Measurements from ENCODE around the gene MICAL2. TPM values are rescaled to one million over a fixed set of nuclear protein-coding genes. Genes with fewer than 3 reads are reported as not detected.

The MICAL2 gene
- total RNA-seq, 6 experiments from 2014 or later, result 17.0 to 50.7 (median 35.9) TPM

GRCh38 chr11:12123273-12123672 is 12.9 kb downstream of the MICAL2 start:
- TF ChIP-seq POLR2A (IDR thresholded peaks at IDR 0.05) (no peak), CTCF (IDR thresholded peaks at IDR 0.05) (no peak)
- Histone ChIP-seq H3K4me3 (no peak overlapping the region), H3K27me3 (no peaks in the 10 kb centered on the region), H3K9me3 (no peaks in the 10 kb centered on the region), H3K27ac (no peak overlapping the region), H3K36me3 (no peaks in the 10 kb centered on the region), H3K4me1 (peaks cover 0 to 3% (median 0%) of the 10 kb centered on the region in 4 donors)
- intact Hi-C loops (cut with DNase I), result no loop called here
- DNase-seq (no peak), ATAC-seq (no peak)
- WGBS (ENCODE audit: insufficient coverage, low coverage, low lambda C conversion rate, missing lambda C conversion rate), result 83% methylated on average over 4 of the region's 4 CpGs

GRCh38 chr11:12123799-12124198 is 13.4 kb downstream of the MICAL2 start:
- intact Hi-C loops (cut with DNase I), result no loop called here
- Histone ChIP-seq H3K4me1 (peaks cover 0 to 3% (median 0%) of the 10 kb centered on the region in 4 donors), H3K27me3 (no peaks in the 10 kb centered on the region), H3K9me3 (no peaks in the 10 kb centered on the region), H3K27ac (no peak overlapping the region), H3K36me3 (no peaks in the 10 kb centered on the region), H3K4me3 (no peak overlapping the region)
- ATAC-seq (no peak), DNase-seq (no peak)
- TF ChIP-seq CTCF (IDR thresholded peaks at IDR 0.05) (no peak), POLR2A (IDR thresholded peaks at IDR 0.05) (no peak)
- WGBS (ENCODE audit: insufficient coverage, low coverage, low lambda C conversion rate, missing lambda C conversion rate), result 70% methylated on average over 3 of the region's 3 CpGs

- Histone ChIP-seq H3K9me3 (no peaks in the 10 kb centered on the region), H3K27ac (no peak overlapping the region), H3K36me3 (no peaks in the 10 kb centered on the region), H3K4me1 (peaks cover 0 to 3% (median 0%) of the 10 kb centered on the region in 4 donors), H3K27me3 (no peaks in the 10 kb centered on the region), H3K4me3 (no peak overlapping the region)
- no peak for ATAC-seq
- no peak for TF ChIP-seq CTCF (IDR thresholded peaks at IDR 0.05)
- TF ChIP-seq POLR2A (IDR thresholded peaks at IDR 0.05), result no peak
- DNase-seq, result no peak
- intact Hi-C loops (cut with DNase I), result no loop called here
- WGBS (ENCODE audit: insufficient coverage, low coverage, low lambda C conversion rate, missing lambda C conversion rate), result 80% methylated on average over 9 of the region's 9 CpGs
These were observed 13.9 kb downstream of the MICAL2 start for GRCh38 chr11:12124306-12124705.

- intact Hi-C loops (cut with DNase I), result no loop called here
- Histone ChIP-seq H3K9me3 (no peaks in the 10 kb centered on the region), H3K36me3 (no peaks in the 10 kb centered on the region), H3K4me1 (peaks cover 0 to 3% (median 0%) of the 10 kb centered on the region in 4 donors), H3K27me3 (no peaks in the 10 kb centered on the region), H3K27ac (no peak overlapping the region), H3K4me3 (no peak overlapping the region)
- 53% methylated on average over 4 of the region's 4 CpGs for WGBS (ENCODE audit: insufficient coverage, low coverage, low lambda C conversion rate, missing lambda C conversion rate)
- TF ChIP-seq POLR2A (IDR thresholded peaks at IDR 0.05), result no peak
- TF ChIP-seq CTCF (IDR thresholded peaks at IDR 0.05), result no peak
- DNase-seq (no peak), ATAC-seq (peak in 1 of 4 donors; percentile 14)
These were observed 15.3 kb downstream of the MICAL2 start for GRCh38 chr11:12125609-12126149.
